HAP-1 (cell line): ENCODE measurements around the gene SSBP3.

ENCODE experiments used
- DNase-seq, 2 experiments: peaks; one replicate each; pipeline ENCODE4 v3.0.0-alpha.2; 2016 to 2020; ENCODE audit warnings: low spot score in 2 of 2
- H3K27me3 ChIP-seq: fragments of 250-450 bp; sonication (Bioruptor Pico); 2 replicates; pipeline ENCODE4 v1.5.1; 2020; ENCODE audit warnings: low read depth, mild to moderate bottlenecking, moderate library complexity
- H3K36me3 ChIP-seq: fragments of 250-450 bp; sonication (Bioruptor Pico); replicated peaks from 2 replicates; pipeline ENCODE4 v1.5.1; 2020; ENCODE audit warnings: mild to moderate bottlenecking
- H3K4me1 ChIP-seq: fragments of 250-450 bp; sonication (Bioruptor Pico); 2 replicates; pipeline ENCODE4 v1.5.1; 2020; ENCODE audit warnings: mild to moderate bottlenecking
- H3K4me3 ChIP-seq: fragments of 250-450 bp; sonication (Bioruptor Pico); 2 replicates; pipeline ENCODE4 v1.5.1; 2020; ENCODE audit warnings: mild to moderate bottlenecking, moderate library complexity
- H3K9me3 ChIP-seq: fragments of 250-450 bp; sonication (Bioruptor Pico); 2 replicates; pipeline ENCODE4 v1.5.1; 2020; ENCODE audit warnings: mild to moderate bottlenecking, moderate library complexity
- in situ Hi-C: fragments of 300-500 bp; cut with MboI; formaldehyde crosslinking; loops from 3 replicates; pipeline ENCODE4 v1.14.3; 2020; ENCODE audit warnings: low sequenced_read_pairs, inconsistent platforms, mixed read lengths

Gene SSBP3

DNA sequence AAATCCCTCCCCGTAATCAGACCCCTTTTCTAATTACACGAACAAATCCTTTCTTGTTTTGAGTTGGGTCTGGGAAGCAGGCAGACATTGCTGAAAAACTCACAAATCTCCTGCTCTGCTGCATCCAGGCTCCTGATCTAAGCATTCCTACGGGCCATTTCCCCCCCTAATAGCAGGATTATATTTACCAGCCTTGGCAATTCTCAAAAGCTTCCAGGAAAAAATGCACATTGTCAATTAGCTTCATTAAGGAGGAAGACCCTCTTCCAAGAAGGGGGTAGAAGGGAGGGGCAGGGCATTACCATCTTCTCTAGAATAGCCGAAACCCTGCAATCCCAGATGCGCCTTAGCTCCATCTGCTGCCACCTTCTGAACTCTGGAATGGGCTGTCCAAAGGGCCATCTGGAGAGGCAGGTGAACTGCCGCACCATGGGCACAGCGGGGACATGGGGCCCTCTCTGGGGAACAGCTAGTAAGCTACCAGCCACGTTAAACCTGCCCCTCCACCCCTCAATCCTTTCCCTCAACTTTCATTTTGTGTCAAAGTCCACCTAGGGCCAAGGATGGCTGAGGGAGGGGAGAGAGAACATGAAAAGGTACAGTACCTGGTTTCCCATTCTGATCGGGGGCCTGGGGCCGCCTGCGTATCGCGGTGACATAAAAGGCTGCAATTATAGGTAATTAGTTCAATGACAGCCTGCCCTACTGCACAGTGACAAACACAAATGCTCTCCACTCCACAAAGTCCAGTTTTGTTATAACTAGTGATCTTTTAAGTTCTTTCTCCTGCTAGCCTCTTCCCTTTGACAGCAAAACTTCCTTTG lies 149.5 kb downstream of the SSBP3 start:
- Histone ChIP-seq H3K4me1 (peaks cover 4% of the 10 kb centered on the region; the same call in 1 of the 2 replicates), H3K27me3 (no peaks in the 10 kb centered on the region)
- no peak for DNase-seq

DNA sequence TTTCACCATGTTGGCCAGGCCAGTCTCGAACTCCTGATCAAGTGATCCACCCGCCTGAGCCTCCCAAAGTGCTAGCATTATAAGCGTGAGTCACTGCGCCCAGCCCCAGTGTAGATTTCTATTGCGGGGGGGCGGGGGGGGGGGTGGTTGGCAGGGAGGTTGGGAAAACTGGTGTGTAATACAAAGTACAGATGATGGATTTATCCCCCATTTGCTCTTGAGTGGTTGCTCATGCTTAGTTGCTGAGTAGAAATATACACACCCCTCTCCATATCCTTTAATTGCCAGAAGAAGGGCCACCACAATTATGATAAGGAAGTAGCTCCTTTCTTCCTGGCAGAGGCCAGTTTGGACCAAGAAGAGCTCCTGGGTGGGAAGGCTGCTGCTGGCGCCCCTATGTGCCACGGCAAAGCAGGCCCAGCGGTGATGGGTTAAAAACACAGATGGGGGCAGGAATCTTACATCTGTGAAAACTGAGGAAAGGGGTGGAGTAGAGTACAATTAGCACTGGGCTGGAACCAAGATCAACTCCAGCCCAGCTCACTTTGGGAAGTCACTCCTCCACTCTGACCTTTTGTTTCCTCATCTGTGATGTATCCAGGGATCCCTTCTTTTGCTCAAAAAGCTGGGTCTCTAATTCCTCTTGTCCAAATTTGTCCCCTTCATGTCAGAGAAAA lies 151.0 kb downstream of the SSBP3 start:
- in situ Hi-C loops = no loop called here
- H3K27me3 ChIP-seq = no peaks in the 10 kb centered on the region
- no peaks in the 10 kb centered on the region for H3K9me3 ChIP-seq
- no peak for DNase-seq
- no peaks in the 10 kb centered on the region for H3K36me3 ChIP-seq
- peaks cover 4% of the 10 kb centered on the region; the same call in 1 of the 2 replicates for H3K4me1 ChIP-seq
- no peak overlapping the region for H3K4me3 ChIP-seq

More for the DNA sequence above, 149.5 kb downstream of the SSBP3 start:
- in situ Hi-C loops = no loop called here
- no peaks in the 10 kb centered on the region for H3K9me3 ChIP-seq
- no peak overlapping the region for H3K4me3 ChIP-seq
- no peaks in the 10 kb centered on the region for H3K36me3 ChIP-seq

GRCh38 chr1:54254055-54254454 lies 152.1 kb downstream of the SSBP3 start:
- H3K4me1 ChIP-seq = peaks cover 4% of the 10 kb centered on the region; the same call in 1 of the 2 replicates
- no peaks in the 10 kb centered on the region for H3K27me3 ChIP-seq
- no peaks in the 10 kb centered on the region for H3K36me3 ChIP-seq
- in situ Hi-C loops = no loop called here
- H3K4me3 ChIP-seq = no peak overlapping the region
- H3K9me3 ChIP-seq = no peaks in the 10 kb centered on the region
- no peak for DNase-seq

- no peaks in the 10 kb centered on the region for H3K9me3 ChIP-seq
- no peaks in the 10 kb centered on the region for H3K27me3 ChIP-seq
- in situ Hi-C loops = no loop called here
- peaks cover 4% of the 10 kb centered on the region; the same call in 1 of the 2 replicates for H3K4me1 ChIP-seq
- no peak overlapping the region for H3K4me3 ChIP-seq
- H3K36me3 ChIP-seq = no peaks in the 10 kb centered on the region
- DNase-seq = no peak
Measured at GRCh38 chr1:54253480-54253879, 152.7 kb downstream of the SSBP3 start.

DNA sequence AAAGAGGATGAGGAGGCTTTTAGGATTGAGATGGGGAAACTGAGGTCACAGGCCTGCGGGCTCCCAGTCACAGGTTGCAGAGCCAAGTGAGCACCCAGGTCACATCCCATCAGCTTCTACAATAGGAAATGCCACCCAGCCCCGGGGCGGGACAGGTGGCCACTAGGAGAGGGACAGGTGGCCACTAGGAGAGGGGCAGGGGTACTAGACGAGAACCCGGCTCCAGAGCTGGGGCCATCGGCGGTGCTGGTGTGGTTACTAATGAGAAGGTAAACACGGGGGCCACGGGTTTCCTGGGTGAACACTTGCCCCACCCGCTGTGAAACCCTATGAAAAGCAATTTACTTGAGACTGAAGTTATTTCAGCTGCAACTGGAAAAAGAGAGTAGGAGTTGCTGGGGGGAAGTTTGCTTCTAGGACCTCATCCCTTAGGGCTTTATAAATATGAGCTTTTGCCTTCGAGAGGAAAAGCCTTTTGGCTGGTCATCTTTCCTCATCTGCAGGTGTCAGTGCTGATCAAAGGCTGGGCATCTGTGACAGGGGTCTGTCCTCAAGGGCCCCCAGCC lies 153.7 kb downstream of the SSBP3 start:
- no peak overlapping the region for H3K4me3 ChIP-seq

DNA sequence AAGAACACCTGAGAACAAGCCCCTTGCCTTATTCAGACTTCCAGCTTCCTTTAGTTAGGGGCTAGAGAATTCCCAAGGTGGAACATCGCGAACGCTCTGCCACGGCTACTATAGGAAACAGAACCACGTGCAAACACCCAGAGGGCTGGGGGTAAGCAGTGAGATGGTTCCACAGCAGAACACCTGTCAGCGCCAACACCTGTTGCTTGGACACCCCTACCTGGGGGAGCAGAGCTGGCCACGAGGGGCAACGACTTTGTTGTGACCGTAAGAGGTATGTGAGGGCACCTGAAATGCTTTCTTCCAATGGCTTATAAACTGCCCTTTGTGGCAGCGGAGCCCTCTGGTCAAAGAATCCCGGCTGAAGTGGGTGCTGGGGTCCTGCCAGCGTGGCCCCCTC lies 155.5 kb downstream of the SSBP3 start:
- Histone ChIP-seq H3K36me3 (no peaks in the 10 kb centered on the region), H3K27me3 (no peaks in the 10 kb centered on the region), H3K9me3 (no peaks in the 10 kb centered on the region), H3K4me1 (no peaks in the 10 kb centered on the region), H3K4me3 (no peak overlapping the region)
- in situ Hi-C loops = no loop called here
- no peak for DNase-seq

More for the DNA sequence above, 153.7 kb downstream of the SSBP3 start:
- DNase-seq = no peak
- Histone ChIP-seq H3K36me3 (no peaks in the 10 kb centered on the region), H3K4me1 (peaks cover 4% of the 10 kb centered on the region; the same call in 1 of the 2 replicates), H3K9me3 (no peaks in the 10 kb centered on the region), H3K27me3 (no peaks in the 10 kb centered on the region)
- in situ Hi-C loops = no loop called here

DNA sequence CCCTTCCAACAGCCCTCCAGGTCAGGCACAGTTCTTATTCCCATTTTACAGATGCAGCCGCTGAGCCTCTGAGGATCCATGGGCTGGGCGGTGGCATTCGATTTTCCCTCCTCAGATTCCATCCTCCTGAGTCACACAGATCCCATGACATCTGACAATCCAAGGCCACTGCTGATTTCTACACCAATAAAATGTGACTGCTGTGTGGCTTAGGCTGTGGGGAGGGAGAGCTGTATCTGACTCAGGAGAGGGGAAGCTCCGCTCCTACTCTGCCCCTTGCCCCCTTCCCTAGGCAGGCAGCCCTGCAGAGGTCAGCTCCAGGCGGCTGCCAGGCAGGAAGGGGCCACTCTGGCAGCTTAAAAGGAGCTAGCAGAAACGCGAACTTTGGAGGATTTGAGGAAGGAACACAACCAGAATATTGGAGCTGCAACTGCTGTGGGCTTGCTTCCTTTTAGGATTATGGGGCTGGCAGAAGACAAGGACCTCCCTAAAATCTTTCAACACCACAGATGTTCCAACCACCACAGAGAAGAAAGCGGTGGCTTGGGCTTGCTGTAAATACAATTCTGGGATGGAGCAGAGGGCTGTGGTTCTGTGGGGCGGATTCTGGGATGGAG lies 156.3 kb downstream of the SSBP3 start:
- no peaks in the 10 kb centered on the region for H3K36me3 ChIP-seq
- no peak for DNase-seq

DNA sequence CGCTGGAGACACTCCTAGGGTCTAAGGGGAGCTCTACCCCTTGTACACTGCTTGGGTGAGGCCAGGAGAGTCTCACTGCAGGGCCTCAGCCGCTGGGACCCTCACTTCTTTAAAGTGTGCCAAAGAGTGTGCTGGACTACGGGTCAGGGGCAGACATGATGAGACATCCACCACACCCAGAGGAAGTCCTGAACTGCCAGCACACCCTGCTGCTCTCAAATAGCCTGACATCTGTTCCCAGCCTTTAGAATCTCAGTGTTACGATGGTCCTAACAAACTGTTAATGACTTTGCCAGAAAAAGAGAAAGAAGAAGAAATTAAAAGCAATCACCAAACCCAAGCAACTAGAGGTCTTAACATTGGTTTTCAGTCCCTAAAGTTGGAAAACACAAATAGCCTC lies 157.2 kb downstream of the SSBP3 start:
- Histone ChIP-seq H3K4me3 (no peak overlapping the region), H3K27me3 (no peaks in the 10 kb centered on the region), H3K9me3 (no peaks in the 10 kb centered on the region), H3K36me3 (no peaks in the 10 kb centered on the region), H3K4me1 (no peaks in the 10 kb centered on the region)
- no peak for DNase-seq
- in situ Hi-C loops = no loop called here

More for the DNA sequence above, 156.3 kb downstream of the SSBP3 start:
- Histone ChIP-seq H3K4me3 (no peak overlapping the region), H3K9me3 (no peaks in the 10 kb centered on the region), H3K4me1 (no peaks in the 10 kb centered on the region), H3K27me3 (no peaks in the 10 kb centered on the region)
- in situ Hi-C loops = no loop called here

DNA sequence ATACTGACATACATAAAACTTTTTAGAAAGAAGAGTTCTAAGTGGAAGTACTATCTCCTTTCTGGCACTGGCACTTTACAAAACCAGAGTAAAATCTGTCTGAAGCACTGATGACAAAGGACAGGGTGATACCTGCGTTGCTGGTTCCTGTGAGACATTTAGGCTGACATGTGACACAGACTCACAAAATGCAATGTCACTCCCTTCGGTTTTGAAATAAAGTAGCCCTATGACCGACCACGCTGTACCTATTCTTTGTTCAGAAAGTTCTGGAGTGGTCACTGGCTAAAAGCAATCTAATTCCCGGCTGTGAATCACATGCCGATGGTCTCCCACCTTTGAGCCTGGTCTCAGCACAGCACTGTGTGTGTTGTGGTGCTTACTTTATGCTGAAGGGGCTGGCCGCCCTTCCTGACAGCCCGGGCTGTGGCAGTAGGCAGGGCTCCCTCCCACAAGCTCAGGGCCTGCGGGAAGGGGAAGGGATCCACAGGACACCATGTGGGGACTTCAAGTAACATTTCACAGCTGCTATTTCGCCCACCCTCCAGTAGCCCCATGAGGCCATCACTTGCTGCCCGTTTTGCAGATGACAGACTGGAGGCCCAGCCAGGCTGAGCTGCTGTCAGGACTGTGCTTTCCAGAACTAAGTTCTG lies 158.2 kb downstream of the SSBP3 start:
- Histone ChIP-seq H3K4me1 (no peaks in the 10 kb centered on the region), H3K9me3 (no peaks in the 10 kb centered on the region), H3K27me3 (no peaks in the 10 kb centered on the region), H3K36me3 (peaks cover 2% of the 10 kb centered on the region), H3K4me3 (no peak overlapping the region)
- no peak for DNase-seq
- in situ Hi-C loops = no loop called here

- in situ Hi-C loops = no loop called here
- DNase-seq = no peak
- Histone ChIP-seq H3K36me3 (peaks cover 4% of the 10 kb centered on the region), H3K27me3 (no peaks in the 10 kb centered on the region), H3K4me1 (no peaks in the 10 kb centered on the region), H3K4me3 (no peak overlapping the region), H3K9me3 (no peaks in the 10 kb centered on the region)
Measured at GRCh38 chr1:54246116-54246721, 160.0 kb downstream of the SSBP3 start.

- H3K27me3 ChIP-seq = no peaks in the 10 kb centered on the region
- in situ Hi-C loops = no loop called here
- DNase-seq = no peak
- no peaks in the 10 kb centered on the region for H3K9me3 ChIP-seq
- no peaks in the 10 kb centered on the region for H3K4me1 ChIP-seq
- no peak overlapping the region for H3K4me3 ChIP-seq
- peaks cover 4% of the 10 kb centered on the region for H3K36me3 ChIP-seq
Measured at GRCh38 chr1:54245501-54245900, 160.7 kb downstream of the SSBP3 start.

- H3K36me3 ChIP-seq = peaks cover 4% of the 10 kb centered on the region
- H3K9me3 ChIP-seq = no peaks in the 10 kb centered on the region
- in situ Hi-C loops = no loop called here
- no peaks in the 10 kb centered on the region for H3K27me3 ChIP-seq
- no peaks in the 10 kb centered on the region for H3K4me1 ChIP-seq
- H3K4me3 ChIP-seq = no peak overlapping the region
- DNase-seq = no peak
Measured at GRCh38 chr1:54244655-54245054, 161.5 kb downstream of the SSBP3 start.

- Histone ChIP-seq H3K27me3 (no peaks in the 10 kb centered on the region), H3K36me3 (peaks cover 9% of the 10 kb centered on the region), H3K4me1 (no peaks in the 10 kb centered on the region), H3K9me3 (no peaks in the 10 kb centered on the region), H3K4me3 (no peak overlapping the region)
- in situ Hi-C loops = no loop called here
- DNase-seq = no peak
Measured at GRCh38 chr1:54243022-54243421, 163.2 kb downstream of the SSBP3 start.
